LNCAP (cell line): ENCODE results near the gene LRRC26.

Experiments used
- CTCF ChIP-seq: fragments of 450-650 bp; IDR thresholded peaks from 2 replicates; pipeline ENCODE4 v1.5.1; 2017; ENCODE audit warnings: mild to moderate bottlenecking

LRRC26 gene

GRCh38 chr9:137148661-137149060, 21.2 kb downstream of the LRRC26 start:
- no peak for TF ChIP-seq CTCF

DNA sequence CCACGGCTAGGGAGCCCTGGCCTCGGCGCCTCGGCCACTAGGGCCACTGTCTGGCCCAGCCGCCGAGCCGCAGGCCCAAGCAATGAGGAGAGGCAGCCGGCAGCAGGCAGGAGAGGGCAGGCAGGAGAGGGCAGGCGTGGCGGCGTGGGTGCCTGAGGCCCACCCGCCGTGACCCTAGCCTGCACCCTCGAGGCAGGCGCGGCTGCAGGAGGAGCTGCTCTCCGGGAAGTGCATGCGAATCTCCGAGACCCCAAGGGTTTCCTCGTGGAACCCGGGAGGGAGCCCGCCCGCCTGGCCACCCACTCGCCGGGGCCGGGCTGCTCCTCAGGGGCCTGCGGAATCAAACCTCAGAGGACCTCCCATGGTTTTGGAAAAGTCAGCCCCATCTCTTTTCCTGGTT, 21.6 kb downstream of the LRRC26 start:
- no peak for TF ChIP-seq CTCF

- no peak for TF ChIP-seq CTCF
Measured at GRCh38 chr9:137147793-137148160, 22.1 kb downstream of the LRRC26 start.

DNA sequence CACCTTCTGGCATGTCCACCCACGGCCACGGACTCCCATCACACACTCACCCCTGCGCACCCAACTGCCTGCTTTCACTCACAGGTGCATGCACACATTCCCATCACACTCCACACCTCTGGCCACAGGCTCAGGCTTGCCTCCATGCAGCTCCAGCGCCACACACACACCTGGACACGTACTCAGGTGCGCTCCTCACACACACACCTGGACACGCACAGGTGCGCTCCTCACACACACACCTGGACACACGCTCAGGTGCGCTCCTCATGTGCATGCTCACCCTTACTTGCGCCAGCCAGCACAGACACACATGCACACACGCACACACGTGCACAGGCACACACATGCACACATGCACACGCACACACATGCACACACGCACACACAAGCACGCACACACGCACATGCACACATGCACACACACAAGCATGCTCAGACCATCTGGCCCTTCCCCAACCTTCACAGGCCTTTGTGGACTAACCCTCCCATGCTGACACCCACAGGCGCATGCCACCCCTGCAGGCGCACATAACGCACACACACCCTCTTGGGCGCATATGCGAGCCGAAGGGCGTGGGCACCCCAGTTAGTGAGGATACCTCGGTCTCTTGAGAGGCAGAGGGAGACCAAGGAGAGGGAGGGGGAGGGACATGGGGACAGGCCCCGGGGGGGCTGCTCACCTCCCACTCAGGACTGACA, 22.6 kb downstream of the LRRC26 start:
- TF ChIP-seq CTCF: no peak

- TF ChIP-seq CTCF: no peak
Measured at GRCh38 chr9:137146527-137146918, 23.3 kb downstream of the LRRC26 start.

DNA sequence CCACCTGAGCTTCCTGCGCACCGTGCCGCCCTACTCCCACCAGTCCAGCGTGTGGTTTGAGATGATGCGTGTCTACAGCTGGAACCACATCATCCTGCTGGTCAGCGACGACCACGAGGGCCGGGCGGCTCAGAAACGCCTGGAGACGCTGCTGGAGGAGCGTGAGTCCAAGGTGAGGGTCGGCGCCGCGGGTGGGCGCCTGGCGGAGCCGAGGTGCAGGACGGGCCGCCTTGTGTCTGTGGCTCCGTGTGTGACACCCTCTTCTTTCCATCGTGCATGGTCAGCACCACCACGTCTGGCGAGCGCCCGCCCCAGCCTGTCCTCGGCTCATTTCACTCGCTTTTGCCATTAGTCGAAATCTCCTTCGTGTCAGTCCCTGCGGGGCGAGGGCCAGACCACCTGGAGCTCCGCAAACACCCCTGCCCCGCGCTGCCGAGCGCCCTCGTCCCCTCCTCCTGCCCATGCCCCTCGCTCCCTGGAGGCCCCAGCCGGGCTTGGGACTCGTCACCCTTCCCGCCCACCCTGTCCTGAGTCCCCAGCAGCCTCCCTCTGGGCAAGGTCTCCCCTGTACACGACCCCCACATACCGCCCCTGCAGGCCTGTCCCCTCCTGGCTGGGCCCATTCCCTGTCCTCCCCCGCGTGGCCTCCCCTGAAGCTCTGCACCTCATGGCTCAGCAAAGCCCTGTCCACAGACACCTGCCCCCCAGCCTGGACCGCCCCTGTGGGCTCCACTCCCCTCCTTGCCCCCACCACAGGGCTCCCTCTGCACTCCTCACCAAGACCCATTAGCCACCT, 23.9 kb downstream of the LRRC26 start:
- TF ChIP-seq CTCF: no peak

DNA sequence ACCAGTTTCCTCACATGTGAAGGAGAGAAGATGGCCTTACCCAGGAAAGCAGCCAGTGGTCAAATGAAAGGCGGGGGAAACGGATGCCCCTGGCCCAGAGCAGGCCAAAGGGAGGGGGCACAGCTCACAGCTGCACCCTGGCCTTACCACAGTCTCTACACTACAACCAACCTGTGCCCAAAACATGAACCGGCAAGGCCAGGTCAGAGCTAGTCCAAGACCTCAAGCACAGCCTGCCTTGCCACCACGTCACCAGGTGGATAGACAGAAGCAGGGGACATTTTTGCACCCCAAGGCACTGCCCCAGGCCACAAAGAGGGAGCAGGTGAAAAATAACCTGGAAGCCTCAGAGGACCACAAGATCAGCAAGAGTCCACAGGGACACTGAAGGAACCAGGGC, 26.4 kb downstream of the LRRC26 start:
- no peak for TF ChIP-seq CTCF
